ENCODE data around the gene TTLL9.

Gene TTLL9

DNA sequence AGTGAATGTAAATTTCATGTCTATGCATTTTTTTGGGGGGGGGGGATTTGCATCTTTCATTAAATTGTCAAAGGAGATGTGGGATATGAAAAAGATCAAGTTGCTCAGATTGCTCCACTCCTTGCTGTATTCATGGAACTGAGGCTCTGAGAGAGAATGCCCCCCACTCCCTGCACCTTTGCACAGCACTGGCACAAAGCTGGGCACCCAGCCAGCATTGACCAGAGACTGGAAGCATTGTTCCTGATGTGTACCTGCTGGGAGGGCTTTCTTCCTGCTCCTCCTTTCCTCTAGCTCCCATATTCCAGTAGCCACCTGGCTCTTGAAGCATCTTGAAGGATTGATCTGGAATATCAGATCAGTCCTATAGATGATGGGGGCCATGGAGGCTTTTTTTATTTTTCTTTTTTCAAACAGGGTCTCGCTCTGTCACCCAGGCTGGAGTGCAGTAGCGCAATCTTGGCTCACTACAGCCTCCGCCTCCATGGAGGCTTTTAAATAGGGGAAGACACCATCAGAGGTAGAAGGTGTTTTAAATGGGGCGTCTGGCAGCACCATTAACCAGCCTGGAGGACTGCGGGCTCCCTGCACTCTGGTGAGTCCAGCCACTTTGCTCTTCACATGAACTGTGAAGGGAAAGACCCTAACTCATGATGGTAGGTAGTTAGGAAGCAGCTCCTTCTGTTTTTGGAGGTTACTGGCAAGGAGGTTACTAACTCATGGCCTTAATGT is 11.0 kb upstream of the TTLL9 start:
- DNase-seq = no peak

DNA sequence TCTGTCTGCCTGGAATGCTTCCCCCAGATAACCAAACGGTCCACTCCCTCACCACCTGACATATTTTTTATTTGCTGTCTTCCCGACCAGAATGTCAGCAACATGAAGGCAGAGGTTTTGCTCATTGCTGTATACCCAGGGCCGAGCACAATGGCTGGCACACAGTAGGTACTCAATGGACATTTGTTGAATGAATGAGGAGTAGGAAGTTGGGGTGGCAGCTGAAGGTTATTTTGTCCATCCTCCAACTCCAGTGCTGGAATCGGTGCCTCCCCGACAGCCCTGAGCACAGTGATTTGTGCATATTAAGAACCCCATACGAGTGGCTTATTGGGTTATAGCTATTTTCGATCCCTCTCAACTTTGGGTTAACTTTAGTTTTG is 10.4 kb upstream of the TTLL9 start:
- no peak for DNase-seq

DNA sequence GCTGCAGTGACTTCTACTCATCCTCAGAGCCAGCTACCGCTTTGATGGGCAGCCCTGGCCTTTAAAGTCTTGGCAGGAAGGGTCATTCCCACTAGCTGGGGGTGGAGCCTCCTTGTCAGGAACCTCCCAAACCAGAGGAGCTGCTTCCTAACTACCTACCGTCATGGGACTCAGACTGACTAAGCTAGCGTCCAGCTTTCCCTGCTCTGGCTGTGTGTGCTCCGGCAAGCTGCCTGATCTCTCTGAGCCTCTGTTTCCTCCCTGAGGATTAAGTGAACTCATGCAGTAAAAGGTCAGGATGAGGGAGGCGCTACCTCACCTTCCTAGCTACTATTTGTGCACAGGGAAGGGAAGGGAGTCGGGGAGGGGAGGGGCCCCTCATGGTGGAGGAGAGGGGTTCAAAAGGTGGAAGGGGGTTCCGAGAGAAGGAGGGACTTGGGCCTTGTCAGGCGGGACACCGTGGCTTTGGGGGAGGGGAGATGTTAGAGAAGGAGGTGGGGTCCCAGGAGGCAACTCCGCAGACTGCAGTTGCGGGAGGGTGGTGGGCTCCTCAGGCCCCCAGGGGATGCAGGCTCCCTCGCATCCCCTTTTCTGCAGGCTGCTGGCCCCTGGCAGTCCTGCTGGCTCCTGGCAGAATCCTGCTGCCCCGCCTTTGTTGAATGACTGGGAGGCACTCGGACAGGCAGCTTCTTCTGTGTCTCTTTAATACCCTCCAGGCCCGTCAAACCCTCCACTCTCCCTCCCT is 9.9 kb upstream of the TTLL9 start:
- no peak for DNase-seq

DNA sequence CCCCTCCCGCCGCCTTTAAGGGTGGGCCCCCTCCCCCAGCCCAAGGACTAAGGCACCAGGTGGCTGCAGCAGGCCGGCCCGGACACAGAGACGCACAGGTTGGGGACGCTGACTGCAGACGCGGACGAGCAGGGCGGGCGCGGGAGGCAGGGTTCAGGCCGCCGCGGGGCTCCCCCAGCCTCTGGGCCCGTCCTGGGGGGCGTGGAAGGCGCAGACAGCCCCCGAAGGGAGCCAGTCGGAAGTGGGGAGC is 9.4 kb upstream of the TTLL9 start:
- no peak for DNase-seq

DNA sequence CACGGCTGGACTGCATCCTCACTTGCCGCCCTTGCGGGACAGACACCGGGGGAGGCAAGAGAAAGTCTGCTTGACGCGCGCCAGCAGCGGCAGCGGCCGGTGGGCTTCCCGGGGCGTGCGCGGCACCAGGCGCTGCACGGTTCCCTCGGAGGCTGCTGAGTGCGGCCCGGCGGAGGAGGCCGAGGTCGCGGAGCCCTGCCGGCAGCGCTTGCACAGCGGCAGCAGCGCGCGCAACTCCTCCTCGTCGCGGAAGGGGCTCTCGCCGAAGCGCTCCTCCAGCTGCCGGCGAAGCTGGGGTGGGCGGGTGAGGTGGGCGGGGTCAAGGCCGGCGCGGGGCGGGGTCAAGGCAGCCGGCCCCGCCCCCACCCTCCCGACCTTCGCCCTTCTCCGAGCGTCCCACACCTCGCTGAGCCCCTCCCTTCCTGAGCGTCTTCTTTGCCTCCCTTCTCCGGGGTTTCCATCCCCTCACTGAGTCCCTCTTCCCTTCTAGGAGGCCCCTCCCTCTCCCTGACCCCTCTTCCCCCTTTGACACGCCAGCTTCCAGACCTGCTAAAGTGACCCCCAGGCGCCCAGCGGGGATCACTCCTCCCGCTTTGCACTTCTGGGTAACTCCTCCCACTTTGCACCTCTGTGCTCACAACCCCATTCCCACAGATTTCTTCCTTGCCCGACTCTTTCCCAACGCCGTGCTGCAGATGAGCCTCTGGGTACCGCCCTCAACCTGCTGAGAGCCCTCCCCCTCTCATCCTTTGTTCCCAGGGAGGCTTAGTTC is 8.9 kb upstream of the TTLL9 start:
- peak; percentile 53 for DNase-seq

DNA sequence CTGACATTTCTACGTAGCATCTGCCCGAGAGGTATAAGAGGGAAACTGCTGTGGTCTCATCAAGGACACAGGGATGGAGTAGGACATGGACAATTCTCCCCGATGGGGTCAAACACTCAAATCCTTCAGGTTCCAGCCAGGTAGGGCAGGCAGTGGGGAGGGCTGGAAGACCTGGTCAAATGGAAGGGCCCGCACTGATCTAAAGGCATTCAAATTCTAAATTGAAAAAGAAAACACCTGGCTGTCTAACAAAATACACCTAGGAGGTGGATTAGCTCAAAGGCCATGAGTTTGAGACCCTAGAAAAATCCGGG is 8.3 kb upstream of the TTLL9 start:
- no peak for DNase-seq

DNA sequence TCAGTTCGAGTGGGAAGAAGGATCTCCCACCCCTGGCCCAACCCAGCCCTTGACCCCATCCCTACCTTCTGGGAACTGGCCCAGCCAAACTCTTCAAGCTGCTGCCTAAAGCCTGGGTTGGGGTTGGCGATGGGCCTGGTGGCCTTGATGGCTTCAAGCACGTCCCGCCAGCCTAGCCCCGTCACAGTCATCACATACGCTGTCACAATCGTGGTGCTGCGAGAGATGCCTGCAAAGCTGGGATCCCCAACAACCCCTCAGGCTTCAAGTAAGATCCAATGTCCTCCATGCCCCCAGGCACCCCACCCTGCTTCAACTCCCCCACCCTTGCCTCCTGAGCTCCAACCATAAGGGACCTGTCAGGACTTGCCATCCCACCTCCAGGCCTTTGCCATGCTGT is 7.9 kb upstream of the TTLL9 start:
- no peak for DNase-seq

DNA sequence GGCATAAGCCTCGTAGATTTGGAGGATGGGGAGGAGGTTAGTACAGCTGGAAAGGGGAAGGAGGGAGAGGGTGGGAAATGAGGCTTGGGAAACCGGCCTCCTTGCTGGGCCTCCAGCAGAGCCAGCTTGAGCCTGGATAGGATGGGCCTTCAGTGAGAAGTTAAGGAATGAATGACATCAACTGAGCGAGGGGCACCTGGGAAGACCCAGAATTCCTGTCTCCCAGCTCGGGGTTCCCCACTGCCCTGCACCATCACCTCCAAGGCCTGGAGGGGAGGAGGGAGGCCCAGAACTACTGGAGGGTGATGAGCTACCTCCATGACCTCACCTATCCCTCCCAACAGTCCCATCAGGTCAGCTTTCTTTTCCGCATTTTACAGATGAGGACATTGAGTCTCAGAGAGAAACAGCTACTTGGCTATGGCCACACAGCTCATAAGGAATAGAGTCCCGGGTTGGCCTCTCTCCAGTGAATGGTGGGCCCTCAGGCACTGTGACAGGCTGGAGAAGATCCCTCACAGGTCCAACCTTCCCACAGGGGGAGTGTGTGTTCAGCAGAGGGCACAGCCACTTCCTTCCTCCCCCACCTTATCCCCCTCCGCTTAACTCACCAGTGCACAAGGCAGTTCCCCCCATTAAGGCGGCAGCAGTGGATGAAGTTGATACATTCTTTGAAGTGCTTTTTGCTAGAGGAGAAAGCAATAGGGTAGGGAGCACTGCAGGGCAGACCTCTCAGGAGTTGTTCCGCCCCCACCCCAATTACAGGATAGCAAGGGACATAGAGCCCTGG is 6.9 kb upstream of the TTLL9 start:
- DNase-seq = no peak

DNA sequence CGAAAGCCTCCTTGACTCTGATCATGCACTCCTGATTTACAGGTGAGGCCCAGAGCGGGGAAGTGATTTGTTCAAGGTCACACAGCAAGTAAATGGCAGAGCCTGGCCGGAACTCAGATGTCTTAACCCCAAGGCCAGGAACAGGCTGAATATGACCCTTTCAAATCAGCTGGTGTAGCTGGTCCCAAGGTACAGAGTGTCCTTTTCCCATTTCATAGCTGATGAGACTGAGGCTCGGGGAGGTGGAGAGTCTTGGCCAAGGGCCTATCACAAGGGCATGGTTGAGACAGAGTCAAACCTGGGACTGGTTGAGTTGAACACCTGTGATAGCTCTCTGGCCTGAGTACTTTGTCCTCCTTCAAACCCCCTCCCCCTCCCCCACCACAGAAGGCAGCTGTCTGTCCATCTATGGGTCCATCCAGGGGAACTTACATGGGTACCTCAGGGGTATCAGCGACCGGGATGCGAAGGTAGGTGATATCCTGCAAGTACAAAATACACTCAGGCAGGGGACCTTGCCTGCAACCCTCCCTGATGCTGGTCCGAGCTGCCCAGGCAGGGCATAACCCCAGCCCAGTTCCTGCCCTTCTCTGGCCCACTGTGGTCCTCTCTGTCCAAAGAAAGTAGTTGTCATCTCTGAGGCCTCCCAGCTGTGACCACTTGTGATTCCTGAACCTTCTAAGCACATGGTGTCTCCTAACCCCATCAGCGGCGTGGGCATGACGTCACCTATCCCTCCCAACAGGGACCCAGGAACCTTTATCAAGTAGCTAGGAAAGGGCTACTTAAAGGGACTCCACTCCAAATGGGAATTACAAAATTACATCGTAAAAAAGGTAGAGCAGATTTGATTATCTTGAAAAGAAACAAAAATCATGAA is 5.7 kb upstream of the TTLL9 start:
- DNase-seq = no peak

DNA sequence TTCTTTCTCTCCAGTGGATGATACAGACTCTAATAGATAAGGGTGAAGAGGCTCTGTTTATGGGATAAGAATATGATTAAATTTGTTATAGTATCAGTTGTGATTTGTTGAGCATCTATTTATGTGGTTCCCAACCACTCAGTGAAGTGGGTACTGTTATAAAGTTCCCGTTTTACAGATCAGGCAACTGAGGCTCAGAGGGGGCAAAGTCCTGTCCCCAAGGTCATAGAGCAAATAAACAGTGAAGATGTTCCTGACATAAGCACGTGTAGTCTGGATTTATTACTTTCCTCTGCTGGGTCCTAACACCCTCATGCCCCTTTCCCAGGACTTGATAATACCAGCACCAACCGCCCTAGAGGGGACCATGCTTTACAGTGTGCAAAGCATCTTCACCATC is 4.2 kb upstream of the TTLL9 start:
- DNase-seq = no peak

DNA sequence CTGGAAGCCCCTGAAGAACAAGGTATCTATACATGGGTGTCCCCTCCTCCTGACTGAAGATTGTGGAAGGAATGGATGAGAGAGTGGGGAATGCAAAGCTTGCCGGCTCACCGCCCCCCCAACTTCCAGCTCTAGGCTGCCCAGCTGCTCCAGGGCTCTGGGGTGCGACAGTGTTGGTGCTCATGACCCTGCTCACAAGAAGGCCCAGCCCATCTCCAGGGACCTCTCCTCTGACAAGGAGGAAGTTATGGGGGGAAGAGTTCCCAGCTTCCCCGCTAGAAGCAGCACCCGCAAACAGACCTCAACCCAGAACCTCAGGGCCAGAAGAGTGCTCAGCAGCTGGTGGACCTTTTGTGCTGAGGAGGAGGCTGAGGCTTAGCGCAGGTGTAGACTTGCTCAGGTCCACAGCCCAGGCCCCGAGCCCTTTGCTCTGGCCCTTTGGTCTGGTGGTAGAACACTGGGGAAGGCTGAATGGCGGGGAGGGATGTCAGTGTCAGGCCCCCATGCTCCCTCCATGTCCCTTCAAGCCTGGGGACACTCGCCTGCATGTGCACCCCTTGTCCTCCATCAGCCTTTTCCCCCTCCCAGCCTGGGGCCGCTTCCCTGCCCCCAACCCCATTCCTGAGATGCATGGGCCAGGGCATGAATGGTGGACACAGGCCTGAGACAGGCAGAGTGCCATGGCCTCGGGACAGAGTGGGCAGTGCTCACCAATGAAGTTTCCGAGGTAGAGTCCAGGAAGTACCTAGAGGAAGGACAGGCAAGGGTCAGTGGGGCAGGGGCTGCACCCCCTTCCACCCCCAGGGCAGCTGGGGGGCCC is 1.4 kb upstream of the TTLL9 start:
- DNase-seq = no peak

DNA sequence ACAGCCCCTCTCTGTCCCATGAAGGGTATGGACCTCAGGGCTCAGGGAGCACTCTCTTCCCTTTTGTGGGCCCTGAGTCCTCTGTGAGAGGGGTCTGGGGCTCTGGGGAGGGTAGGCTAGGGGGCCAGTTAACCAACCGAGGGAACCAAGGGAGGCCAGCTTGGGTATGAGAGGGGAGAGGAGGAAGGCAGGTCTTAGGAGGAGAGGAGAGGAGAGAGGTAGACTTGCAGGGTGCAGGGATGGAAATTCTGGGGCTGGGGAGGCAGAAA is 827 bp upstream of the TTLL9 start:
- DNase-seq = no peak

DNA sequence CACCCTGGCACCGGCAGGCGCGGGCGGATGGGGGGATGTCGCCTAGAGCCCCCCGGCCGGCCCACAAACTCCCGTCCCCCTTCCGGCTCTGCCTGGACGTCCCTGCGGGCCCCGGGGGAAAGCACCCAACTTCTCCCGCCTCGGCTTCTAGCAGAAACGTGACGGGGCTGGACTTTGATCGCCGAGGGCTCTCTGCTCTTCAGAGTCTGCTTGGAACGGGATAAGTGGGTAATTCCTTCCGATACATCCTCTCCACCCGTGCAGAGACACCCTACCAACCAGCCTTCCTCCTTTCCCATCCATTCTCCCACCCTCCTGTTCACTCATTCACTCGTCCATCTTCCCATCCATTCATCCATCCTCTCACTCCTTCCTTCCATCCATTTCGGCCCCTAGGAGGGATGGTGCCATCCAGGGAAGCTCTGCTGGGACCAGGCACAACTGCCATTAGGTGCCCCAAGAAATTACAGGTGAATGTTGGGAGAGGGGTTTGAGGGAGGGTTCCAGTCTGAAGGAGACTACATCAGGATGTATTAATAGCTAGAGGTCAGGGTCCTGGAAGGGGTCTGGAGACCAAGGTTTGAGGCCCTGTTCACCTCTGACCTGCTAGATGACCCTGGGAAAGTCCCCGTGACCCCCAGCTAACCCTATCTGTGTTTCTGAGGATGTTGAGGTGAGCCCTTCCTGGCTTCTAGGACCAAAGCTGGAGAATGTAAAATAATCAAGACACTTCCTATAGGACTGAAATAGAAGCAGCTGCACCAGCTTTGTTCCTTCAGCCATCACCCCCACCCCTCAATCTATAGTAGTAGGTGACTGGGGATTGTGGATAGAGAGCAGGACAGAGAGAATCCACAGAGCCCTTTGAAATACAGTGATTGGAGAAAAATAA is 538 bp downstream of the TTLL9 start:
- DNase-seq = no peak

DNA sequence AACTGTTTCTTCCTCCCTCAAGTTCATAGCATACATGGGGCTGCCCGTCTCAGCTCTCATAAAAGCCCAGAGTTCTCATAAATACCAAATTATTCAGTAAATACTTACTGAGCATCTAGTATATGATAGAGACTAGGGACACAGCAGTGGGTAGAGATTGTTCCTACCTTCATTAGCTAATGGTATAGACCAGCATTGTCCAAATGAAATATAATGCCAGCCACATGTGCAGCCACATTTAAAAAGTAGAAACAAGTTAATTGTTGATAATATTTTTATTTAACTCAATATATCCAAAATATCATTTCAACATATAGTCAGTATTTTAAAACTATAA is 1.2 kb downstream of the TTLL9 start:
- DNase-seq = no peak

DNA sequence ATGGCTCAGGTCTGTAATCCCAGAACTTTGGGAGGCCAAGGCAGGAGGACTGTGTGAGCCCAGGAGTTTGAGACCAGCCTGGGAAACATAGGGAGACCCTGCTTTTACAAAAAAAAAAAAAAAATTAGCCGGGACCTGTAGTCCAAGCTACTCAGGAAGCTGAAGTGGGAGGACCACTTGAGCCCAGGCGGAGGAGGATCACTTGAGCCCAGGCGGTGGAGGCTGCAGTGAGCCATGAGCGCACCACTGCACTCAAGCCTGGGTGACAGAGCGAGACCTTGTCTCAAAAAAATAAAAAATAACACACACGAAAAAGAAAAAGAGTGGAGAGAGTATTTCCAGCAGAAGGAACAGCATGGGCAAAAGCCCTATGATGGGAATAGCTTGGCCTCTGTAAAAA is 2.0 kb downstream of the TTLL9 start:
- DNase-seq = no peak

DNA sequence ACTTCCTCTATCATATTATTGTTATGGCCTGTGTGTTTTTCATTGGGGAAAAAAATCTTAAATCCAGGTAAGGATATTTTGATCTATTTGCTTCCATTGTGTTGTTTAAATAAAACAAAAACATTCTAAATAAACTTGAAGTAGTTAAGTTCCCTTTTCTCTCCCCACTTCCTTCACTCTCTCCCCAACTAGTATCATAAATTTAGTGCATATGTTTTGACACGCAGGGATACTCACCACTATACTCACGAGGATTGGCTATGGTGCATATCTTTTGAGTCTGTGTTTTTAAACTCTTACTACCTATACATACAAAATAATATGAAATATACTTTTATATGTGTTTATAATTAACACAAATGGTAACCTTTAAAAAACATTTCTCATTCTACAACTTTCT is 5.2 kb downstream of the TTLL9 start:
- no peak for DNase-seq

DNA sequence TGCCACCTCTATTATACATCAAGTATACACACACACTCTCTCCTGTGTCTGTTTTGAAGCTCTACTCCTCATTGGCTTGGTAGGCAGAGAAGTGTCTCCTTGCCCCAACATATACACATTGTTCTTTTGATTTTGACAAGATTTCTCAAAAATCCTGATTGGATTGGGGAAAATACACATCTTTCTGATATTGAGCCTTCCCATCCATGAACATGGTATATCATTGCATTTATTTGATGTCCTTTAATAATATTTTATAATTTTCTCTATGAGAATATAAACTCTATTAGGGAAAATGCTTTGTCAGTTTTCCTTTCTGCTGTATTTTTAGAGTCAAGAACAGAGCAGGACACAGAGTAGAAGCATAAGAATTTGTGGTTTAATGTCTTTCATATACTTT is 7.2 kb downstream of the TTLL9 start:
- no peak for DNase-seq

DNA sequence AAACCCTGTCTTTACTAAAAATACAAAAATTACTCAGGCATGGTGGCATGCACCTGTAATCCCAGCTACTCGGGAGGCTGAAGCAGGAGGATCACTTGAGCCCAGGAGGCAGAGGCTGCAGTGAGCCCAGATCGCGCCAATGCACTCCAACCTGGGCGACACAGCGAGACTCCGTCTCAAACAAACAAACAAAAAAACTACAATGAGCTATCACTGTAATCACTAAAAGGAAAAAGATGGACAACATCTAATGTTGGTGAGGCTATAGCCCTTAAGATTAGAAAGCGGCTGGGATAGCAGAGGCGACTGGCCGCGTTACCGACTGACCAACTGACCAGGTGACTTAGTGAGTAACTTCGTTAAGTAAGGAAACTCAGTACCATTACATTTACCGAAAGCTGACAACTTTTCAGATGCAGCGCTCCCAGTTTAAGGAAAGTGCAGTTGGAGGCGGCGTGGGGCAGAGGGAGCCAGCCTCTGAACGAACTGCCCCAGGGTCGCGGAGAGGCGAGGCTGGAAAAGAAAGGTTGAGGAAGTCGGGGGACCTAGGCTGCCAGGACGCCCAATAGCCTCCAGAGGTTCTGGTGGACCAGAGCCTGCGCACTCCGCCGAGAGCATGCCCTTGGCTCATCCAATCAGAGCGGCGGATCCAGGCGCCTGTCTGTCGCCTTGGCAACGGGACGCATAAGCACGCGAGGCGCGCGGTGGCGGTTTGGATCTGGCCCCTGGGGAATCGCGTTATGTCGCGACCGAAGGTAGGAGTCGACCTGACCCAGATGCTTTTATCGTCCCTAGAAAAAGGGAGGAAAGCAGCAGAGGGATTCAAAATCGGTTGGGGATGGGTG is 8.9 kb downstream of the TTLL9 start:
- DNase-seq = peak; percentile 95

DNA sequence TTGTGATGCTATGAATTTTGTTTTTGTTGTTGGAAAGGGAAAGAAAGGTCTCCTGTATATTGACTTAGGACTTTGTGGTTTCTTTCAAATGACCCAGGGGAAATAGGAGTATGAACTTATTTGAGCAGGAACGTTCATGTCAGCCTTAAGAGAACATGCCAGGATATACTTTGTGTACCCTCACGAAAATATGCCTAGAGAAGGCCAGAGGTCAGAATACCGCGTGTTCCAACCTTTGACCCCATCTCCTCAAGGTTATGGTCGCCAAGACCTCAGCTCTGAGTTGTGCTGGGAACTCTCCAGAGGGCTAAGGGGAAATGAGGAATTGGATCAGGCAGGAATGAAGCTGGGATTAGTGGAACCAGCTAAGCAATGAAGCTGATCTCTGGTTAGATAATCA is 11.5 kb downstream of the TTLL9 start:
- DNase-seq = no peak

DNA sequence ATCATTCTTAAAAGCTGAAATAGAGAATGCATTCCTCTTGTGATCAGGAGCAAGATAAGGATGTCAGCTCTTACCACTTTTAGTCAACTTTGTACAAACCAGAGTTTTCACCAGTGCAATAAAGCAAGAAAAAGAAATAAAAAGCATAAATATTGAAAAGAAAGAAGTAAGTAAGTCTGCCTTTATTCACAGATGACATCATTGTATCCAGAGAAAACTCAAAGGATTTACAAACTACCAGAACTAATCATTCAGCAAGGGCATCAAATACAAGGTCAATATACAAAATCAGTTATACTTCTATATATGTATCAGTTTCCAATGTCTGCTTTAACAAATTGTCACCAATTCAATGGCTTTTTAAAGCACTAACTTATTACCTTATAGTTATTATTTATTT is 13.4 kb downstream of the TTLL9 start:
- no peak for DNase-seq

All from NCI-H774 (cell line).